ENCODE results near the gene CNDP1.

DNA sequence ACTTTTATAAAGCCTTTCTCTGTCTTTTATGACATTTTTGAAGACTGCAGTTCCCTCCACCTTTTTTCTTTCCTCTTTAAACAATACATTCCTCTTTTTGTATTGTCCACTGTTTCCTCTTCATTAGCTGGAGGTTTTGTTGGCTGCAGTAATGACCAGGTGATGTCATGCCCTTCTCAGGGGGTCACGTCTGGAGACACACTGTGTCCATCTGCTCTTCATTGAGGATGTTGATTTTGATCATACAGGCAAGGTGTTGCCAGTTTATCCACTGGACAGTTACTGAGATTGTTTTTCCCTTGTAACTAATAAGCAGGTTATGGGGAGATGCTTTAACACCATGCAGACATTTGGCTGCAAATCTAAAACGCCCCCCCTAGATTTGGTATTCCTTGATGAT, 83.2 kb downstream of the CNDP1 start:
- TF ChIP-seq EP300 (conservative IDR thresholded peaks at IDR 0.05; ENCODE audit: poor library complexity, severe bottlenecking) = no peak
- TF ChIP-seq, protein P1, sequence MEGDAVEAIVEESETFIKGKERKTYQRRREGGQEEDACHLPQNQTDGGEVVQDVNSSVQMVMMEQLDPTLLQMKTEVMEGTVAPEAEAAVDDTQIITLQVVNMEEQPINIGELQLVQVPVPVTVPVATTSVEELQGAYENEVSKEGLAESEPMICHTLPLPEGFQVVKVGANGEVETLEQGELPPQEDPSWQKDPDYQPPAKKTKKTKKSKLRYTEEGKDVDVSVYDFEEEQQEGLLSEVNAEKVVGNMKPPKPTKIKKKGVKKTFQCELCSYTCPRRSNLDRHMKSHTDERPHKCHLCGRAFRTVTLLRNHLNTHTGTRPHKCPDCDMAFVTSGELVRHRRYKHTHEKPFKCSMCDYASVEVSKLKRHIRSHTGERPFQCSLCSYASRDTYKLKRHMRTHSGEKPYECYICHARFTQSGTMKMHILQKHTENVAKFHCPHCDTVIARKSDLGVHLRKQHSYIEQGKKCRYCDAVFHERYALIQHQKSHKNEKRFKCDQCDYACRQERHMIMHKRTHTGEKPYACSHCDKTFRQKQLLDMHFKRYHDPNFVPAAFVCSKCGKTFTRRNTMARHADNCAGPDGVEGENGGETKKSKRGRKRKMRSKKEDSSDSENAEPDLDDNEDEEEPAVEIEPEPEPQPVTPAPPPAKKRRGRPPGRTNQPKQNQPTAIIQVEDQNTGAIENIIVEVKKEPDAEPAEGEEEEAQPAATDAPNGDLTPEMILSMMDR (IDR thresholded peaks at IDR 0.05; ENCODE audit: poor library complexity, severe bottlenecking) = no peak
- no peak for TF ChIP-seq RAD21 (conservative IDR thresholded peaks at IDR 0.05)
- TF ChIP-seq EZH2 (IDR thresholded peaks at IDR 0.05; ENCODE audit: borderline replicate concordance, insufficient read depth, low read length, poor library complexity, severe bottlenecking) = no peak
- no peak for TF ChIP-seq TAF1 (IDR thresholded peaks at IDR 0.05; ENCODE audit: low read depth)
